Kidney tubule cell (primary cell): ENCODE measurements around the gene TCAP.

Source experiments
- DNase-seq: peaks from one replicate; pipeline ENCODE4 v3.0.0-alpha.2; 2018; ENCODE audit warnings: low spot score

TCAP gene

DNA sequence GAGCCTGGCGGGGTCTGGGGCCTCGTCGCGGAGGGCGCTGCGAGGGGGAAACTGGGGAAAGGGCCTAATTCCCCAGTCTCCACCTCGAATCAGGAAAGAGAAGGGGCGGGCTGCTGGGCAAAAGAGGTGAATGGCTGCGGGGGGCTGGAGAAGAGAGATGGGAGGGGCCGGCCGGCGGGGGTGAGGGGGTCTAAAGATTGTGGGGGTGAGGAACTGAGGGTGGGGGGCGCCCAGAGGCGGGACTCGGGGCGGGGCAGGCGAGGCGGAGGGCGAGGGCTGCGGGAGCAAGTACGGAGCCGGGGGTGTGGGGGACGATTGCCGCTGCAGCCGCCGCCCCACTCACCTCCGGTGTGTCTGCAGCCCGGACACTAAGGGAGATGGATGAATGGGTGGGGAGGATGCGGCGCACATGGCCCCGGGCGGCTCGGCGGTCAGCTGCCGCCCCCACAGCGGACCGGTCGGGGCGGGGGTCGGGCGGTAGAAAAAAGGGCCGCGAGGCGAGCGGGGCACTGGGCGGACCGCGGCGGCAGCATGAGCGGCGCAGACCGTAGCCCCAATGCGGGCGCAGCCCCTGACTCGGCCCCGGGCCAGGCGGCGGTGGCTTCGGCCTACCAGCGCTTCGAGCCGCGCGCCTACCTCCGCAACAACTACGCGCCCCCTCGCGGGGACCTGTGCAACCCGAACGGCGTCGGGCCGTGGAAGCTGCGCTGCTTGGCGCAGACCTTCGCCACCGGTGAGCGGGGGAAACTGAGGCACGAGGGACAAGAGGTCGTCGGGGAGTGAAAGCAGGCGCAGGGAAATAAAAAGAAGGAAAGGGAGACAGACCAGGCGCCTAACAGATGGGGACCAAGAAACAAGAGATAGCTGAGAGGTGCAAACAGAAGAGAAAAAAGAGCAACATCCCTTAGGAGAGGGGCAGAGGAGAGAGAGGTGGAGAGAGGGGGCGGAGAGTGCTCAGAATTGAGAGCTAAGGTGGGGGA is 3.1 kb downstream of the TCAP start, which contains the start of gene PNMT:
Gene PNMT, plus strand, starts transcription at position 509 of the 980 bp plus-strand sequence. Its CDS starts 23 bp downstream, at position 532.
- DNase-seq = peak; percentile 53

DNA sequence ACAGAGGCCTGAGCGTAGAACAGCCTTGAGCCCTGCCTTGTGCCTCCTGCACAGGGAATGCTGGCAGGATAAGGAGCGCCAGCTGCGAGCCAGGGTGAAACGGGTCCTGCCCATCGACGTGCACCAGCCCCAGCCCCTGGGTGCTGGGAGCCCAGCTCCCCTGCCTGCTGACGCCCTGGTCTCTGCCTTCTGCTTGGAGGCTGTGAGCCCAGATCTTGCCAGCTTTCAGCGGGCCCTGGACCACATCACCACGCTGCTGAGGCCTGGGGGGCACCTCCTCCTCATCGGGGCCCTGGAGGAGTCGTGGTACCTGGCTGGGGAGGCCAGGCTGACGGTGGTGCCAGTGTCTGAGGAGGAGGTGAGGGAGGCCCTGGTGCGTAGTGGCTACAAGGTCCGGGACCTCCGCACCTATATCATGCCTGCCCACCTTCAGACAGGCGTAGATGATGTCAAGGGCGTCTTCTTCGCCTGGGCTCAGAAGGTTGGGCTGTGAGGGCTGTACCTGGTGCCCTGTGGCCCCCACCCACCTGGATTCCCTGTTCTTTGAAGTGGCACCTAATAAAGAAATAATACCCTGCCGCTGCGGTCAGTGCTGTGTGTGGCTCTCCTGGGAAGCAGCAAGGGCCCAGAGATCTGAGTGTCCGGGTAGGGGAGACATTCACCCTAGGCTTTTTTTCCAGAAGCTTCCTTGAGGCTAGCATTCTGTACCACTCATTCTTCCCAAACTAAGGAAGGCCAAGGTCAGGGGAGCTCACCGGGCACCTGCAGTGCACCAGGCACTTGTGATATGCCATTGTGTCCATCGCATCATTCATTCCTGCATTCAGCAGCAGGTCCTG is 5.0 kb downstream of the TCAP start:
- DNase-seq = no peak

DNA sequence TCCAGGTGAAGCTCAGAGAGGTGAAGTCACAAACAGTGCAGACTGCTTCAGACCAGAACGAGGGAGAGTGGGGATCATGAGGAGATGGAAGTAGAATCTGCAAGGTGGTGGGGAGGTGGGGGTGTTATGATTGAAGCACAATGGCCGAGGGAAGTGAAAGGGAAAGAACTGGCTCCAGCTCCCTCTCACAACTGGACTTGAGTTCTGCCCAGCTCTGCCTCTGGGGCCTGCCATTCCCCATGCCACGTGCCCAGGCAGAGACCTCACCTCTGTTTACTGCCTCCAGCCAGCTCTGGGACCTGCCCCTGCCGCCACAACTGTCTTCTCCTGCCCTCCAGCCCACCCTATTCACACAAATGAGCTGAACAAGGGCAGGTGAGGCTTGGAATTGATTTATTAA is 5.6 kb downstream of the TCAP start:
- no peak for DNase-seq

DNA sequence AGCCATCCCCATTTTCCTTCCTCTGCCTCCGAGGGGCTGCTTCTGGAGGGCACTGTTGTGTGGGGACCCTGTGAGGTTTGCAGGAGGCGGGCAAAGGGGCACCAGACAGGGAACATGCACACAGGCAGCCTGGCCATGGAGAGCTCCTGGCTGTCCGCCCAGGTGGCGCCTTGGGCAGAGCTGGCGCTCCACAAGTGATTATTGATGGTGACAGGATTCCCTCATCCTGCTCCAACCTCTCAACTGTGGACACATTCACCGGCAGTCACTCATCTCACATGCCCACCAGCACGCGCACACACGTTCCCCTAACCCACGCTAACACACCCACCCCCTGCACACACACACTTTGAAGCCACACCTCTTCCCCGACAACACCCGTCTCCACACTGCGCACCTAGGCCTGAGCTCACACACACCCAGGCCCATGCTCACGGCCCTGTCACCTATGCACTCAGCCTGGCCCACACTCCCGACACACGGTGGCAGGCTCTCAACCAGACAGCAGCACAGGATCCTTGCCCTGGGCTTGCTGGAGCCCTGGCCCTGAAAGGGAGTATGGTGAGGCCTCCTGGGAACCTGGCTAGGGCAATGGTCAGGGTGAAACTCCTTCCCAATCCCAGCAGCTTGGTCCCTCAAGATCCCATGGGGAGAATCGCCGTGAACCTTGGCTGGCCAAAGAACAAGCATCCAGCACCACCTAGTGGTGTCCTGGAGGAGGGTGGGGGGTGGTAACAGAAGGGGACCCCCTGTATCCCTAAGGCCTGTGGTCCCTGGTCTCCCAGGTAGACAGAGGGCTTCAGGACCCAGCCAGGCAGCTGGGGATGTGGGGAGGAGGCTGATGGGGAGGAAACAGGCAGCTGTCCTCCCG is 6.7 kb downstream of the TCAP start:
- DNase-seq = peak; percentile 41

DNA sequence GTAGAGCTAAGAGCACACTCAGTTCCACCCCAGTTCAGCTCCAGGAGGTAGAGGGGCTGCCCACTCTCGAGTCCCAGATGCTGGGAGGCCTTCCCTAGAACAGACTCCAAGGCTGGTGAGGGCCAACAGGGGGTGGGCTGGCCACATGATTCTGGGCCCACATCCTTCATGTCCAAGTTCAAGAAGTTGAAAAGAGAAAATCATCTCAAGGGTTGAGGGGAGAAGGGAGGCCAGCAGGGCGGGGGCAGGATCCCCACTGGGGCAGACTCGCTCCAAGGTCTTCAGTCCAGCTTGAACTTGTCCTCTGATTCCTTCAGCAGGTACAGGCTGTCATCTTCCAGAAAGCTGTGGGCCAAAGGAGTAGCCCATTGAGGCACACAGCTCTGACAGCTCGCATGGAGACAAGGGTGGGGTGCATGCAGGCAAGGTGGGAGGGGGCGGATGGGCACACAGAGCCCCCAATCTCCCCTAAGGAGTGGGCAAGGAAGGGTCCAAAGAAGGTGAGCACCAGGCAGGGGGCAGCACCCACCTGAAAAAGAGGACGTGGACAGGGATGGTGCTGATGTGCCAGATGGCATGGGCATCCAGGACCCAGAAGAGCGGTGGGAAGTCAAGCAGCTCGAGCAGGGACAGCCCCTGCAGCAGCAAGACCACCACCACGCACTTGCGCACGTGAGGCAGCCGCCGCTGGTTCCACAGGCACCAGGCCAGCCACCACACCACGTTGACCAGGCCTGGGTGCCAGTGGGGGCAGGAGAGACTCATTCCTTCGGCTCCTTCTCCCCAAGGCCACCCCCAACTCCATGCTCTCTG is 7.6 kb downstream of the TCAP start:
- no peak for DNase-seq

DNA sequence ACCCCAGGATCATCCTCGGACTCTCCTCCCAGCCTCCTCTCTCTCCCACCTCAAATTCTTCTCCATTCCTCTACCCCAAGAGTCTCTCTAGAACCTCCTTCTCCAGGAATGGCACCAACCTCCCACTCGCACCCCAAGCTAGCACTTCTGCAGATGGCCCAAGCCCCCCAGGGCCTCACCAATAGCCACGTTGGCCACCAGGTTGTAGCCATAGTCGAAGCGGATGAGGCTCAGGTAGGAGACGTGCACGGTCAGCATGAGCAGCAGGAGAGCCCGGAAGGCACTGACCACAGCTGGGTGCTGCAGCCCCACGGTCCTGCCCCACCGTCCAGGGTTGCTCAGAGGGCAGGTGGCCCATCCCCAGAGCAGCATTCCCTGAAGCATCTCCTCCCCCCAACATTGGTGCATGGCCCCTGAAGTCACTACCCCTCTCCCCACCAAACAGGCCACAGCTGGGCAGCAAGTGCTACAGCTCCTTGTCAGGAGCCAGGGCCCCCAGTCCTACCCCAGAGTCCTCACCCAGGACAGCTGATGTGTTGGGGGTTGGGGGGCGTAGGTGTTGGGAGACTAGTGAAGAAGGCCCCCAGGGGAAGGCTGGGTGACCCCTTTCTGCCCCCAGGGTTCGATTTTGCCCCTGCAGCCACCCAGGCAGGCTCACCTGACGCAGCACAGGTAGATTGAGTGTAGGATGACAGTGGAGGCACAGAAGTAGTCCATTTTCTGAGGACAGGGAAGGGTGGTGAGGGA is 8.4 kb downstream of the TCAP start:
- no peak for DNase-seq

DNA sequence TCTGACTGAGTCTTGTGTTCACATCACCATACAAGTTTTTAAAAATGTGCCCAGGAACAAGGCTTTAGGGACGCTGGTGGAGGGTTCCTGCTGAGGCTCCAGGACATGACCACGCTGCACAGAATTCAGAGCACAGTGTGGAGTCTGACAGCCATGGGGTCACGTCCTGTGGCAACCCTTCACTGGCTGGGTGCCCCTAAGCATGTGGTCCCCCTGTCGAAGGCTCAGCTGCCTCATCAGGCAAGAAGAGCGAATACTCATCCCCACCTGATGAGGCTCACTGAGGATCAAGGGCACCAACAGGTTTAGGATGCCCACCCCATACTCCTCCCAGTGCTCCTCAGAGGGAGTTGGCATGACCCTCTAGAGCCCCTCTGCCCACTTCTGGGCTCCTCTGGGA is 9.0 kb downstream of the TCAP start:
- no peak for DNase-seq

DNA sequence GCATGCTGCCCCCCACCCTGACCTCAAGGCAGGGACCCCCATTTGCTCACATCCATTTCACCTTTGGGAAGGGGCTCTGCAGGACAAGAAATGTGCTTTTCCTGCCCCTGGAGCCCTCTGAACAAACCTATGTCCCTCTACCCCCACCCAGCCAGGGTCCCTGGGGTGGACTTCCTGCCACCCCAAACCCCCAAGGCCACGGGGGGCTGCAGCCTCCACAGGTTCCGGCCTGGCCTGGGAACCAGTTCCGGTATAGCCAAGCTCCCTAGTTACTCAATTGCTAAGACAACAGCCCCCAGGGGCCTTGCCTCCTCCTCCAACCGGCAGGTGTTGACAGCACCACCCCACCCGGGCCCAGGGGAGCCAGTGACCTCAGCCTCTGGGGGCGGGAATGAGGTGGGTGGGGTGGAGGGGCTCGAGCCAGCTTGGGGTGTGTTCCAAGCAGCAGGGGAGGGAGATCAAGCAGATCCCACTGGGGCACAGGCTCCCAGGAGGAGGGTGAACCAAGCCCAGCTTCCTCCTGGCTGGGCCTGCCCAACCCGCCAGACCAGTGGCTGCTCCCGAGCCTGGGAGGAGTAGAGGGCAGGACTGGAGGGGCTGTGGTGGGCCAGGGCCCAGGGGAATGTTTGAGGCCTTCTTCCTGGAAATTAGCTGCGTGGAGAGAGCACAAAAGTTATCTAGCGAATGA is 9.7 kb downstream of the TCAP start:
- DNase-seq = peak; percentile 31

DNA sequence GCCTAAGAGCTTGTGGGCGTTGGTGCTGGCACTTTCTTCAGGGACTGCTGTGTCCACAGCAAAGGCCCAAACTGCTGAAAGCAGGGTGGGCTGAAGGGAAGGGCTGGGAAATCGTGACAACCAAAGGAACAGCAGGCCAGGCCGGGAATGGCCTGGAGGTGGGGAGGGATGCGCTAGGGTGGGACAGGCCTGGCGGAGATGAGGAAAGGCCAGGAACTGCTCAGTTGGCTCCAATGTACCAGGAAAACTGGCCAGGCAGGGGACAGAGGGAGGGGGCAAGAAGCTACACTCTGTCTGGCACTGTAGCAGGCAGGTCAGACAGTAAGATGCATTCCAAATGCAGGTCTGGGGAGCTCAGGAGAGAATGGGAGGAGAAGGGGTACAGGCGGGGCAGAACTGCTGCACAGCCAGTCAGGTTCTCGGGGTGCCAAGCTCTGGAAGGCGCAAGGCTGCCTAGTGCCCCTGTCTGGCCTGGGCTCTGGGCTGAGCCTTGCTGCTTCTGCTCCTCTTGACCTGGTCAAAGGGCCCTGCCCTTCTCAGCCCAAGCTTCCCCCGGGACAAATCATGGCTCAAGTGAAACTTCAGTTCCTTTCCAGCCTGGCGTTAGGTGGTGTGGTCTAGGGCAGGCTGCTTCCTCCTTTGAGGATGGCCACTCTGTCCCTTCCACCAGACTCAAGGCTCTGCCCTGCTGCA is 10.4 kb downstream of the TCAP start:
- DNase-seq = no peak

DNA sequence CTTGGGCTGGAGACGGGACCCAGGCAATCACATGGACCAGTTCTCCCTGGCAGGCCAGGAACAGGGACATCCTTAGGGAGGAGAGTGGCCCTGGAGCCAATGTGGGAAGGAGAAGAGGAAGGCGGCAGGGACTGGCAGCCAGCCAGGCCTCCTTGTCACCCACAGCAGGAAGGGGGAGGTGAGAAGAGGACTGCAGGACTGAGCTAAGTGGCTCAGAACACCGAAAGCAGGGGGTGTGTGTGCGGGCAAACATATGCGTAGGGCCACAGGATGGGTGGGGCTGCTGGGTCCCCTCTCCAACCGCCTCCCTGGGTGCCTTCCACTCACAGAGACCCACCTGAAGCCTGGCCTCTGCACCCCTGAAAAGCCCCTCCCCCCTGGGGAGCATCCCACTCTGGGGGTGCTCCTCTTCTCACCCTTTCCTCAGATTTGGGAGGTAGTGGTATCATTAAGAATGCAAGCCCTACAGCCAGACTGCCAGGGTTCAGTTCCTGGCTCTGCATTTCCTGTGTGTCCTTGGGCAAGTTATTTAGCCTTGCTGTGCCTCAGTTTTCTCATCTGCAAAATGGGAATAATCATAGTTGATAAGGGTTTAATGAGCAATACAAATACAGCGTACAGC is 11.2 kb downstream of the TCAP start:
- DNase-seq = peak; percentile 76

DNA sequence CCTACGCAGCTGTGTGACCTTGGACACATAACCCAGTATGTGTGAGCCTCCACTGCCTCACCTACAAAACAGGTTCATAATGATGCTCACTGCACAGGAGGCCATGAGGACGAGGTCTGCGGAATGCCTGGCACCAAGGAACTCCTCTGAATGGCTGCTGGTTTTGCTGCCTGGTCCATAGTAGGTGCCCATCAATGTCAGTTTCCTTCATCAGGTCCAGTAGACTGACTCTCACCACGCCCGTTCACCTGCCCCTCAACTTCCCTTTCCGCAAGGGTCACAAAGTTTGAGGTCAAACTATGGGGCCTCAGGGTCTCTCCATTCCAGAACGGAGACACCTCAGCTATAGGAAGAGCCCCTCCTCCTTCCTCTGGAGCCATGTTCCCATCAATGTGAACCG is 11.9 kb downstream of the TCAP start:
- DNase-seq = no peak

DNA sequence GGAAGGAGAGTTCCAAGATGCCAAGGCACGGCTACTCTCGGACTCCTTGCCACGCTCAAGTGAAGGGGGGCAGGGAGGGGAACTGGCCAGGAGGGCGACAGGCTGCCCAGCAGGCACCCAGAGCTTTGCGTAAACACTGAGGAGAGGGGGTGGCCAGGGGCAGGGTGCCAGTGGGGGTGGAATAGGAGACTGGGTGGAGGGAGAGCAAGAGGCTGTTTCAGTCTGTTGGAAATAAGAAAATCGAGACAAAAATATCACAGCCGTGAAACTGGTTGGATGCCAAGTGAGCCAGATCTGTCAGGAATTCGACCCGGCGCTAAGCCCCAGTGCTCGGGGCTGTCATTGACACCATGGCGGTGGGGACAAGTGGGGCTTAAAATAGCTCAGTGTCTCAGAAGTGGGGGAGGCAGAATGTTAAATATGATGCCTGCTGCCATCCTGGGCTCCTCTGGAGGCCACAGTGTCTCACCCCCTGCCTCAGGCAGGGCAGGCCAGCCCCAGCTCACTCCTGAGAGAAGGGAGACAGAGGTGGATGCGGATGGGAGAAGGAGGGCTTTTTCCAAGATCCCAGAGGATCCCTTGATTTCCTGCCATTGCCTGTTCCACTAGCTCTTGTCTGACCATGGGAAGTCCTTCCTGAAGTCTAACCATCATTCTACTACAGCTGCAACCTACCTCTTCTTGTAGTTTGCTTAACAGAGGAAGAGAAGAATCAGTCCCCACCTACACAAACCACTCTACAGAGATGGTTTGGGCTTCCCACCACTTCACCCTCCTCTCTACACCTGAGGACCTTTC is 12.6 kb downstream of the TCAP start:
- peak; percentile 42 for DNase-seq

DNA sequence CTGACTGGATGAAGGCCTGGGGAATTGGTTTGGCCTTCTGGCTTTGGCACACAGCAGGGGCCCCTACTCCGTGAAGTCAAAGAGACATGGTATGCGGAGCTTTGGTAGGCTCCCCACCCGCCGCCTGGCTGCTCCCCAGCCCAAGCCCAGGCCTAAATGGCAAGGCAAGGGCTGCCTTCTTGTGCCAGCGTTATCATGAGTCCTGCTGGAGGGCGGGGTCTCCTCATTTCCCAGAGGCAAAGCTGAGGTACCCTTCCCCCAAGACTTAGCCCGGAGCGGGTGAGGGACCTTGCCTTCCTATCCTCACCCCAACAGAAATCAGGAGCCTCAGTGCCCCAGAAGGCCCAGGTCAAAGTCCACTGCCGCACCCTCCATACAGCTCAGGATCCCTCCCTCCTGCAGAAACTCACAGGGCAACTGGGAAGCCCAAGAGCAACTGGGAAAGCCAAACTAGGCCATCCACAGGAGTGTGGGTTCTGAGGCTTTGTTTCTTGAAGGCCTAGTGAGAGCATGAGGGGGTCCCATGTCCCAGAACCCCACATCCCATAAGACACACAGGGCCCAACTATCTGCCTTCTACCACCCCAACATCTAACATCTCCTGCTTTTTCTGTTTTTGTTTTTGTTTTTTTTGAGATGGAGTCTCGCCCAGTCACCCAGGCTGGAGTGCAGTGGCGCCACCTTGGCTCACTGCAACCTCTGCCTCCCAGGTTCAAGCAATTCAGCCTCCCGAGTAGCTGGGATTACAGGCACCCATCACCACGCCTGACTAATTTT is 13.4 kb downstream of the TCAP start:
- no peak for DNase-seq

DNA sequence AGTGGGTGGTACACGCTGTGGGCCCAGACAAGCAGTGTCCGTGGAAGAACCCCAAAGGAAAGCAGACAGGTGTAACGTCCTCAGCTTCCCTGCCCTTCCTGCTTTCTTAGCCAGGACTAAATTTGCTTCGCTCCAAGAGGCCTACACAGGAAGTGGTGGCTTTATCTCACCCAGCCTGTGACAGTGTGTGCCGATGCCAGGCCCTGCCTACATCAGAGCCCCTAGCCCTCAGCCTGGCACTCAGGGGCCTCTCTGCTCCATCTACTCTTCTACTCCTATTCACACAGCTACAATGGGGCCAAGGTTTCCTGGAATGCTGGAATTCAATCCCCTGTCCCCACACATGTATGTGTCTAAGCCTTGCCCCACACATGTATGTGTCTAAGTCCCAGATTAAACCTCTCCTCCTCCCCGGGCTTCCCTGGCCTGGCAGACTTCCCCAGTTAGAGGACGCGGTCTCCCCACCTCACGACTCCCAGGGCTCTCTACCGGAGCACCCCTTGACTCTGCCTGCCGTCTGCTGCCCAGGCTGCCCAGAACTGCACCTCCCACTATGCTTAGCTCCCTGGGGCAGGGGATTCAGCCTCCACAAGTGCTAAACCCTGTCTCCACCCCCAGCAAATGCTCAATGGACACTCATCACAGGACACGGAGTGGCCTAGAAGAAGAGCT is 14.5 kb downstream of the TCAP start:
- DNase-seq = no peak

DNA sequence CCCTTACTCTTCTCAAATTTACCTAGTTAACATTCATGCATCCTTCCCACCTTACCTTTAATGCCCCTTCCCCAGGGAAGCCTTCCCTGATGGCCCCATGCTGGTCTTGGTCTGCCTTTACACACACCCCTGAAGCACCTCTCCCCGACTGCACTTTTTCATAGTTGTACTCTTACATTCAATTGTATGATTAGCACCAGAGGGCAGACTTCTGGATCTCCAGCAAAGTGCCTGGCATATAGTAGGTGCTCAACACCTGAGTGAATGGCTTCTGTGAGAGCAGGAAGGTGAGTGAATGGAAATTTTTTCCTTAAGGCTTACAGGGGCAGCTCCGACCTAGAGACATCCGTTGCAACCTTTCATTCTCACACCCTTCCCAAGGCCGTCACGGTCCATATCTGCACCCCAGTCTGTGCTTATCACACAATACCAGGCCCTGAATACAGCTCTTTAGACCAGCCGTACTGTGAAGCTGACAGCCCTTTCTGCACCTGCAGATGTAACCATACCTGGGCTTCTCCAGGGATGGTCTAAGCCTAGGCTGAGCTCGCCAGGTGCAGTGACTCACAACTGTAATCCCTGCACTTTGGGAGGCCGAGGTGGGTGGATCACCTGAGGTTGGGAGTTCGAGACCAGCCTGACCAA is 18.3 kb downstream of the TCAP start:
- DNase-seq = no peak
